Ramos (cell line): Measurements from ENCODE around the gene SEZ6L.

Source experiments
- in situ Hi-C: fragments of 300-500 bp; cut with MboI; formaldehyde crosslinking; loops from one replicate; pipeline ENCODE4 v1.14.3; 2022; ENCODE audit warnings: low sequenced_read_pairs; ENCODE audit not compliant: unreplicated experiment

SEZ6L gene

GRCh38 chr22:26169315-26170111 lies at the start of gene SEZ6L:
SEZ6L (plus strand) TSS chr22:26169462; CDS start chr22:26169670, 208 bp downstream.
- in situ Hi-C loops, result no loop called here

- in situ Hi-C loops, result no loop called here
Measured at GRCh38 chr22:26122920-26123468, 46.3 kb upstream of the SEZ6L start.

- in situ Hi-C loops, result no loop called here
Measured at GRCh38 chr22:26124991-26125725, 44.1 kb upstream of the SEZ6L start.

GRCh38 chr22:26127126-26127525 lies 42.1 kb upstream of the SEZ6L start:
- in situ Hi-C loops, result no loop called here

- in situ Hi-C loops, result no loop called here
Measured at GRCh38 chr22:26127556-26127955, 41.7 kb upstream of the SEZ6L start.

- in situ Hi-C loops, result no loop called here
Measured at GRCh38 chr22:26131589-26132154, 37.6 kb upstream of the SEZ6L start.

GRCh38 chr22:26134654-26135330 lies 34.5 kb upstream of the SEZ6L start:
- in situ Hi-C loops, result no loop called here

GRCh38 chr22:26135806-26136205 lies 33.5 kb upstream of the SEZ6L start:
- in situ Hi-C loops, result no loop called here

GRCh38 chr22:26139310-26139709 lies 30.0 kb upstream of the SEZ6L start:
- in situ Hi-C loops, result no loop called here

- in situ Hi-C loops, result no loop called here
Measured at GRCh38 chr22:26141831-26142230, 27.4 kb upstream of the SEZ6L start.

GRCh38 chr22:26143806-26144325 lies 25.4 kb upstream of the SEZ6L start:
- in situ Hi-C loops, result no loop called here

GRCh38 chr22:26159886-26160285 lies 9.4 kb upstream of the SEZ6L start:
- in situ Hi-C loops, result no loop called here

GRCh38 chr22:26161746-26162145 lies 7.5 kb upstream of the SEZ6L start:
- in situ Hi-C loops, result no loop called here

- in situ Hi-C loops, result no loop called here
Measured at GRCh38 chr22:26162926-26163325, 6.3 kb upstream of the SEZ6L start.

- in situ Hi-C loops, result no loop called here
Measured at GRCh38 chr22:26164174-26164573, 5.1 kb upstream of the SEZ6L start.

GRCh38 chr22:26168330-26168851 lies 871 bp upstream of the SEZ6L start:
- in situ Hi-C loops, result no loop called here

GRCh38 chr22:26168939-26169314 lies 335 bp upstream of the SEZ6L start:
- in situ Hi-C loops, result no loop called here

- in situ Hi-C loops, result no loop called here
Measured at GRCh38 chr22:26170112-26170492, 840 bp downstream of the SEZ6L start.

GRCh38 chr22:26170795-26171580 lies 1.7 kb downstream of the SEZ6L start:
- in situ Hi-C loops, result no loop called here
